ENCODE measurements around the gene CAPN5. TPM values are rescaled to one million over a fixed set of nuclear protein-coding genes. Genes with fewer than 3 reads are reported as not detected.
A peak's percentile ranks its signal among the peaks of the same experiment; 100 is the strongest.

Gene CAPN5
- total and polyA plus RNA-seq, 4 donors, result 6.5 to 25.8 (median 18.2) TPM

- H3K9me3 ChIP-seq (ENCODE audit: control insufficient read depth in 4 of 4, low read length in 3 of 4), result no peaks in the 10 kb centered on the region
- H3K27me3 ChIP-seq (ENCODE audit: control insufficient read depth in 4 of 4, insufficient read depth in 4 of 4, low read length in 3 of 4), result no peaks in the 10 kb centered on the region
- DNase-seq (ENCODE audit: low spot score), result no peak
- H3K36me3 ChIP-seq (ENCODE audit: control insufficient read depth in 4 of 4, insufficient read depth in 3 of 4, low read depth in 1 of 4, low read length in 3 of 4), result peaks cover 0 to 3% (median 0%) of the 10 kb centered on the region in 4 donors
- no peak overlapping the region for H3K4me3 ChIP-seq (ENCODE audit: low read depth in 1 of 3, low read length in 3 of 3)
- H3K4me1 ChIP-seq (ENCODE audit: control insufficient read depth in 4 of 4, insufficient read depth in 4 of 4, low read length in 3 of 4), result peaks cover 4 to 59% (median 43%) of the 10 kb centered on the region in 4 donors
- H3K9ac ChIP-seq (ENCODE audit: low read depth in 1 of 2, low read length in 2 of 2), result no peak overlapping the region
- TF ChIP-seq EGR1 (IDR thresholded peaks at IDR 0.05; ENCODE audit: low read depth in 2 of 2), result no peak
- no peak for TF ChIP-seq YY1 (IDR thresholded peaks at IDR 0.05)
- TF ChIP-seq HNF4A (conservative IDR thresholded peaks at IDR 0.05), result no peak
- no peak for TF ChIP-seq RXRA (IDR thresholded peaks at IDR 0.05)
- TF ChIP-seq RAD21 (IDR thresholded peaks at IDR 0.05), result no peak
- no peak for TF ChIP-seq HNF4G (IDR thresholded peaks at IDR 0.05)
- WGBS, result 94% methylated on average over 9 of the region's 9 CpGs
- no peak overlapping the region for H3K27ac ChIP-seq (ENCODE audit: low read depth in 1 of 2, low read length in 2 of 2)
Measured at GRCh38 chr11:77081381-77081851, 14.6 kb downstream of the CAPN5 start.

- Histone ChIP-seq H3K27ac (ENCODE audit: low read depth in 1 of 2, low read length in 2 of 2) (peak overlapping the region in 1 of 2 donors; percentile 56), H3K4me1 (ENCODE audit: control insufficient read depth in 4 of 4, insufficient read depth in 4 of 4, low read length in 3 of 4) (peaks cover 10 to 67% (median 50%) of the 10 kb centered on the region in 4 donors), H3K36me3 (ENCODE audit: control insufficient read depth in 4 of 4, insufficient read depth in 3 of 4, low read depth in 1 of 4, low read length in 3 of 4) (peaks cover 0 to 3% (median 0%) of the 10 kb centered on the region in 4 donors), H3K9me3 (ENCODE audit: control insufficient read depth in 4 of 4, low read length in 3 of 4) (no peaks in the 10 kb centered on the region), H3K9ac (ENCODE audit: low read depth in 1 of 2, low read length in 2 of 2) (peak overlapping the region in 1 of 2 donors; percentile 67), H3K27me3 (ENCODE audit: control insufficient read depth in 4 of 4, insufficient read depth in 4 of 4, low read length in 3 of 4) (no peaks in the 10 kb centered on the region), H3K4me3 (ENCODE audit: low read depth in 1 of 3, low read length in 3 of 3) (no peak overlapping the region)
- 54% methylated on average over 11 of the region's 11 CpGs for WGBS
- no peak for DNase-seq (ENCODE audit: low spot score)
- TF ChIP-seq HNF4A (conservative IDR thresholded peaks at IDR 0.05), result peak; percentile 16 to 31
- TF ChIP-seq FOXA1 (IDR thresholded peaks at IDR 0.05), result no peak
Measured at GRCh38 chr11:77081976-77082836, 15.4 kb downstream of the CAPN5 start.

- Histone ChIP-seq H3K27me3 (ENCODE audit: control insufficient read depth in 4 of 4, insufficient read depth in 4 of 4, low read length in 3 of 4) (no peaks in the 10 kb centered on the region), H3K4me3 (ENCODE audit: low read depth in 1 of 3, low read length in 3 of 3) (no peak overlapping the region), H3K9ac (ENCODE audit: low read depth in 1 of 2, low read length in 2 of 2) (no peak overlapping the region), H3K27ac (ENCODE audit: low read depth in 1 of 2, low read length in 2 of 2) (peak overlapping the region; percentile 0 to 56), H3K36me3 (ENCODE audit: control insufficient read depth in 4 of 4, insufficient read depth in 3 of 4, low read depth in 1 of 4, low read length in 3 of 4) (peaks cover 0 to 3% (median 0%) of the 10 kb centered on the region in 4 donors), H3K4me1 (ENCODE audit: control insufficient read depth in 4 of 4, insufficient read depth in 4 of 4, low read length in 3 of 4) (peaks cover 17 to 75% (median 58%) of the 10 kb centered on the region in 4 donors), H3K9me3 (ENCODE audit: control insufficient read depth in 4 of 4, low read length in 3 of 4) (no peaks in the 10 kb centered on the region)
- 80% methylated on average over 15 of the region's 15 CpGs for WGBS
- DNase-seq (ENCODE audit: low spot score), result no peak
- no peak for TF ChIP-seq FOXA1 (IDR thresholded peaks at IDR 0.05)
- no peak for TF ChIP-seq JUND (IDR thresholded peaks at IDR 0.05)
- TF ChIP-seq MAX (IDR thresholded peaks at IDR 0.05), result no peak
- TF ChIP-seq REST (IDR thresholded peaks at IDR 0.05), result no peak
- TF ChIP-seq GABPA (IDR thresholded peaks at IDR 0.05 in 1 of 2, conservative IDR thresholded peaks at IDR 0.05 in 1 of 2), result peak in 1 of 2 donors; percentile 20
- TF ChIP-seq CTCF (IDR thresholded peaks at IDR 0.05; ENCODE audit: low read depth, low read length, missing input control), result no peak
Measured at GRCh38 chr11:77082838-77083565, 16.2 kb downstream of the CAPN5 start.

Measured in liver (tissue), 9 donors.